Mammary epithelial cell (primary cell): ENCODE data around the gene GPRIN3.

Experiments used
- EZH2 ChIP-seq: IDR thresholded peaks from 2 replicates; pipeline ENCODE4 v1.6.1; 2012; ENCODE audit warnings: low read length, inconsistent platforms, borderline replicate concordance
- TF ChIP-seq, protein P1 (sequence below), 2 donors: IDR thresholded peaks in 1 of 2; conservative IDR thresholded peaks in 1 of 2; 2 replicates each; pipeline ENCODE4 v1.5.1; 2011 to 2012; ENCODE audit warnings: inconsistent platforms in 2 of 2, low read length in 2 of 2, mild to moderate bottlenecking in 2 of 2, control low read depth in 1 of 2, low read depth in 1 of 2; ENCODE audit not compliant: insufficient read depth in 1 of 2; ENCODE audit errors: extremely low read depth in 1 of 2

DNA sequence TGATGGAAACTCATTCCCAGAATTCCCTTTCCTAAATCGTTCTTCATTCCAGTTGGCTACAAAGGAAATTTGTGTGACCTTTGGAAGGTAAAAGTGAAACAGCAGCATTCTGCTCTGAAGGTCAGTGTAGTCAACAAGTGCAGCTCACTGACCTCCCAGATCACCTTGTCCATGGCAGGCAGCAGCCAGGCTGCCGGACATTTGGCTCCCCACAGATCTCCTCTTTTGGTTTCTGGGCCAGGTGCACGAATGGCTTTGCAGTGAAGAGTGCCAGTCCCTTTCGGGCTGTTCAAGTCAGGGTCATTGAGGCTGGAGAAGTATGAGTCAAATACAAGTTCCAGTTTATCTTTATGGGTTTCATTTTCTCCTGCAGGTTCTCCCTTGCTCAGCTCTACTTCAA is 14.3 kb downstream of the GPRIN3 start:
- TF ChIP-seq, protein P1, sequence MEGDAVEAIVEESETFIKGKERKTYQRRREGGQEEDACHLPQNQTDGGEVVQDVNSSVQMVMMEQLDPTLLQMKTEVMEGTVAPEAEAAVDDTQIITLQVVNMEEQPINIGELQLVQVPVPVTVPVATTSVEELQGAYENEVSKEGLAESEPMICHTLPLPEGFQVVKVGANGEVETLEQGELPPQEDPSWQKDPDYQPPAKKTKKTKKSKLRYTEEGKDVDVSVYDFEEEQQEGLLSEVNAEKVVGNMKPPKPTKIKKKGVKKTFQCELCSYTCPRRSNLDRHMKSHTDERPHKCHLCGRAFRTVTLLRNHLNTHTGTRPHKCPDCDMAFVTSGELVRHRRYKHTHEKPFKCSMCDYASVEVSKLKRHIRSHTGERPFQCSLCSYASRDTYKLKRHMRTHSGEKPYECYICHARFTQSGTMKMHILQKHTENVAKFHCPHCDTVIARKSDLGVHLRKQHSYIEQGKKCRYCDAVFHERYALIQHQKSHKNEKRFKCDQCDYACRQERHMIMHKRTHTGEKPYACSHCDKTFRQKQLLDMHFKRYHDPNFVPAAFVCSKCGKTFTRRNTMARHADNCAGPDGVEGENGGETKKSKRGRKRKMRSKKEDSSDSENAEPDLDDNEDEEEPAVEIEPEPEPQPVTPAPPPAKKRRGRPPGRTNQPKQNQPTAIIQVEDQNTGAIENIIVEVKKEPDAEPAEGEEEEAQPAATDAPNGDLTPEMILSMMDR (conservative IDR thresholded peaks at IDR 0.05 in 1 of 2, IDR thresholded peaks at IDR 0.05 in 1 of 2; ENCODE audit: extremely low read depth in 1 of 2, insufficient read depth in 1 of 2, low read depth in 1 of 2, low read length in 2 of 2) = no peak
- no peak for TF ChIP-seq EZH2
